HCT116 (cell line): Measurements from ENCODE around the gene PDPK1. TPM values are rescaled to one million over a fixed set of nuclear protein-coding genes. Genes with fewer than 3 reads are reported as not detected.

Source experiments
- ATAC-seq: fragments of 200-7000 bp; cut with Tn5 transposase; 2 replicates; pipeline ENCODE4 v1.9.1; 2020; ENCODE audit warnings: mild to moderate bottlenecking, moderate library complexity
- BruUV-seq: library from RNA; stranded (reverse); fragments of 400-500 nt; replicated peaks from 2 replicates; lab custom pipeline; 2021; lab: Mats Ljungman, UMichigan
- CTCF ChIA-PET: fragments of 300-600 bp; sonication (Branson Sonifier 250); formaldehyde crosslinking; loops from one replicate; lab custom pipeline; 2021; ENCODE audit warnings: antibody characterized with exemption; lab: Charles Lee
- POLR2A ChIA-PET: fragments of 300-600, 350-600 bp; sonication (Branson Sonifier 250); formaldehyde crosslinking; loops from one replicate; lab custom pipeline; 2021; ENCODE audit warnings: antibody characterized with exemption; lab: Charles Lee
- RAD21 ChIA-PET, 2 experiments: fragments of 300-600 bp; sonication (Branson Sonifier 250); formaldehyde crosslinking; loops; one replicate each; lab custom pipeline; 2023; ENCODE audit warnings: low total read pairs in 2 of 2; ENCODE audit not compliant: uncharacterized antibody in 2 of 2, unreplicated experiment in 2 of 2, low non-redundant PET in 1 of 2; lab: Charles Lee
- DNase-seq: peaks from one replicate; pipeline ENCODE4 v3.0.0-alpha.2; 2010; ENCODE audit warnings: low read depth, low spot score
- H2AFZ ChIP-seq: fragments of 200-600 bp; shearing (Covaris generic), sonication (generic); 2 replicates; pipeline ENCODE4 v1.6.1; 2017; ENCODE audit warnings: low read depth, mixed run types, mixed read lengths, antibody characterized with exemption, low read length; ENCODE audit not compliant: poor library complexity, severe bottlenecking
- H3K27ac ChIP-seq: 2 replicates; pipeline ENCODE4 v1.5.1; 2012; ENCODE audit warnings: low read depth, low read length
- H3K27me3 ChIP-seq: fragments of 200-600 bp; sonication (generic); 2 replicates; pipeline ENCODE4 v1.6.1; 2016; ENCODE audit warnings: mixed run types, low read length, mixed read lengths; ENCODE audit not compliant: insufficient read depth
- H3K36me3 ChIP-seq, 2 experiments: fragments of 200-500 bp in 1 of 2; fragments of 200-600 bp in 1 of 2; sonication (Bioruptor generic) in 1 of 2; sonication (generic) in 1 of 2; 2 replicates each; pipeline versions ENCODE4 v1.5.1 to v1.6.1; 2014 to 2016; ENCODE audit warnings: low read length in 2 of 2, inconsistent platforms in 1 of 2, mixed read lengths in 1 of 2, mixed run types in 1 of 2; ENCODE audit not compliant: insufficient read depth in 2 of 2, control insufficient read depth in 1 of 2
- H3K4me1 ChIP-seq, 2 experiments: fragments of 200-600 bp in 1 of 2; sonication (generic) in 1 of 2; 2 replicates each; pipeline versions ENCODE4 v1.5.1 to v1.6.1; 2012 to 2017; ENCODE audit warnings: low read length in 2 of 2, inconsistent platforms in 1 of 2, mild to moderate bottlenecking in 1 of 2, mixed read lengths in 1 of 2, mixed run types in 1 of 2, moderate library complexity in 1 of 2; ENCODE audit not compliant: insufficient read depth in 2 of 2, control insufficient read depth in 1 of 2
- H3K4me2 ChIP-seq: fragments of 200-600 bp; sonication (generic); 2 replicates; pipeline ENCODE4 v1.6.1; 2017; ENCODE audit warnings: mixed run types, low read length, mixed read lengths
- H3K4me3 ChIP-seq, 2 experiments: fragments of 200-600 bp in 1 of 2; sonication (generic) in 1 of 2; replicated peaks in 1 of 2; 2 replicates each; pipeline ENCODE4 v1.5.1; 2011 to 2016; ENCODE audit warnings: low read length in 2 of 2, control low read depth in 1 of 2, low read depth in 1 of 2, mild to moderate bottlenecking in 1 of 2, mixed read lengths in 1 of 2, mixed run types in 1 of 2
- H3K79me2 ChIP-seq: fragments of 200-600 bp; sonication (generic); 2 replicates; pipeline ENCODE4 v1.6.1; 2017; ENCODE audit warnings: mild to moderate bottlenecking, mixed run types, low read length, moderate library complexity, mixed read lengths; ENCODE audit not compliant: insufficient read depth
- H3K9ac ChIP-seq: fragments of 200-600 bp; sonication (generic); 2 replicates; pipeline ENCODE4 v1.6.1; 2016; ENCODE audit warnings: low read length, mixed read lengths
- H3K9me2 ChIP-seq: fragments of 200-600 bp; sonication (generic), shearing (Covaris generic); 2 replicates; pipeline ENCODE4 v1.6.1; 2017; ENCODE audit warnings: mixed run types, mild to moderate bottlenecking, moderate library complexity; ENCODE audit not compliant: insufficient read depth
- H3K9me3 ChIP-seq, 2 experiments: fragments of 200-500 bp in 1 of 2; fragments of 200-600 bp in 1 of 2; sonication (Bioruptor generic) in 1 of 2; sonication (generic) in 1 of 2; 2 replicates each; pipeline ENCODE4 v1.6.1; 2014 to 2017; ENCODE audit warnings: low read length in 2 of 2, mixed read lengths in 2 of 2, inconsistent platforms in 1 of 2, low read depth in 1 of 2, mild to moderate bottlenecking in 1 of 2, mixed run types in 1 of 2, moderate library complexity in 1 of 2; ENCODE audit not compliant: control insufficient read depth in 1 of 2, insufficient read depth in 1 of 2
- H4K20me1 ChIP-seq: fragments of 200-600 bp; sonication (generic), shearing (Covaris generic); 2 replicates; pipeline ENCODE4 v1.6.1; 2017; ENCODE audit warnings: mixed run types, mild to moderate bottlenecking, moderate library complexity; ENCODE audit not compliant: insufficient read depth
- CBX3 ChIP-seq: IDR thresholded peaks from 2 replicates; pipeline ENCODE4 v1.6.1; 2012; ENCODE audit warnings: low read depth
- CEBPB ChIP-seq: IDR thresholded peaks from 2 replicates; pipeline ENCODE4 v1.6.1; 2012; ENCODE audit warnings: low read depth
- CTCF ChIP-seq, 3 experiments: fragments of 200-600 bp in 1 of 3; sonication (generic) in 1 of 3; IDR thresholded peaks in 2 of 3; conservative IDR thresholded peaks in 1 of 3; 2 replicates each; pipeline ENCODE4 v1.5.1; 2012 to 2017; ENCODE audit warnings: low read depth in 2 of 3, low read length in 2 of 3, antibody characterized with exemption in 1 of 3, borderline replicate concordance in 1 of 3, control low read depth in 1 of 3, mild to moderate bottlenecking in 1 of 3, mixed read lengths in 1 of 3, mixed run types in 1 of 3, moderate library complexity in 1 of 3; ENCODE audit not compliant: insufficient read depth in 1 of 3
- EGR1 ChIP-seq: IDR thresholded peaks from 2 replicates; pipeline ENCODE4 v1.6.1; 2012; ENCODE audit warnings: low read depth
- ELF1 ChIP-seq: IDR thresholded peaks from 2 replicates; pipeline ENCODE4 v1.6.1; 2012; ENCODE audit warnings: low read depth, borderline replicate concordance
- EZH2phosphoT487 ChIP-seq: fragments of 200-600 bp; IDR thresholded peaks from 2 replicates; pipeline ENCODE4 v1.6.1; 2018; ENCODE audit warnings: antibody characterized with exemption, borderline replicate concordance
- FOSL1 ChIP-seq: IDR thresholded peaks from 2 replicates; pipeline ENCODE4 v1.6.1; 2012; ENCODE audit warnings: low read depth
- JUND ChIP-seq: IDR thresholded peaks from 2 replicates; pipeline ENCODE4 v1.6.1; 2012
- MAX ChIP-seq: IDR thresholded peaks from 2 replicates; pipeline ENCODE4 v1.6.1; 2012
- POLR2AphosphoS5 ChIP-seq: IDR thresholded peaks from 2 replicates; pipeline ENCODE4 v1.6.1; 2011; ENCODE audit warnings: mild to moderate bottlenecking, low read depth, low read length, moderate library complexity
- SIN3A ChIP-seq: IDR thresholded peaks from 2 replicates; pipeline ENCODE4 v1.6.1; 2012; ENCODE audit warnings: low read depth
- SP1 ChIP-seq: IDR thresholded peaks from 2 replicates; pipeline ENCODE4 v1.6.1; 2012; ENCODE audit warnings: low read depth
- ZNF274 ChIP-seq: fragments of 200-500 bp; sonication (Bioruptor generic); IDR thresholded peaks from 2 replicates; pipeline ENCODE4 v1.6.1; 2014; ENCODE audit warnings: mild to moderate bottlenecking, low read depth, low read length, inconsistent platforms
- intact Hi-C: fragments of 100-400 bp; cut with micrococcal nuclease; formaldehyde crosslinking; loops from 2 replicates; pipeline ENCODE4 v1.10.0; 2022
- total RNA-seq: library from RNA; stranded (reverse); gene quantifications from one replicate; pipeline ENCODE4 v1.2.1, GENCODE V29; 2021; ENCODE audit not compliant: unreplicated experiment
- TF ChIP-seq, protein P1 (sequence below): IDR thresholded peaks from 2 replicates; pipeline ENCODE4 v1.6.1; 2012
- TF ChIP-seq, protein P2 (sequence below): IDR thresholded peaks from 2 replicates; pipeline ENCODE4 v1.6.1; 2012; ENCODE audit warnings: low read depth

PDPK1 gene
- total RNA-seq, 1 experiment from 2014 or later: 36.1 TPM

GRCh38 chr16:2490190-2491105 is 47.4 kb upstream of the PDPK1 start:
- BruUV-seq: no TSS peak
- H3K36me3 ChIP-seq: no peaks in the 10 kb centered on the region; a peak in 1 of 4 replicates

DNA sequence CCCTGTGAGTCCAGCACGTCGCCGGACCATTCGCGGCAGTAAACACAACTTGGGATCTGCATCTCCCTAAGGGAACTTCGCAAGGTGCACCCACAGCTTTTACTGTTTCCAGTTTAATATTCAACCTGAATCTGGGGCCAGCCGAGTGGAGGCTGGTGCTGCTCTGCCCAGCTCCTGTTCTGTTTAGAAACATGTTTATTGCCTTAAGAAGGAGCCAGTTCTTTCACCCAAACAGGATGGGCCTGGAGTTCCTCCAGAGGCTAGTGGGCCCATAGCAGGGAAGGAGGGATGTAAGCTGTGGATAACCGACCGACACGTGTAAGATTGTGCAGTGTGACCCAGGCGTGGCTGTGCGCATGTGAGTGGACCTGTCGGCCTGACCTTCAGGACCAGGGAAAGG is 45.5 kb upstream of the PDPK1 start:
- Histone ChIP-seq H3K27ac (no peak overlapping the region), H3K4me1 (no peaks in the 10 kb centered on the region), H3K27me3 (no peaks in the 10 kb centered on the region), H2AFZ (no peak overlapping the region), H4K20me1 (no peaks in the 10 kb centered on the region), H3K9me3 (no peaks in the 10 kb centered on the region), H3K36me3 (no peaks in the 10 kb centered on the region; a peak in 1 of 4 replicates), H3K4me2 (no peak overlapping the region), H3K9ac (no peak overlapping the region), H3K9me2 (no peaks in the 10 kb centered on the region), H3K4me3 (no peak overlapping the region), H3K79me2 (peaks cover 17% of the 10 kb centered on the region; the same call in 1 of the 2 replicates)
- ChIA-PET POLR2A (no interaction called here), CTCF (no interaction called here), RAD21 (no interaction called here)
- intact Hi-C loops: no loop called here
- no TSS peak for BruUV-seq
- no peak for DNase-seq
- no peak for ATAC-seq
- TF ChIP-seq EGR1: no peak
- TF ChIP-seq SP1: no peak
- TF ChIP-seq, protein P1, sequence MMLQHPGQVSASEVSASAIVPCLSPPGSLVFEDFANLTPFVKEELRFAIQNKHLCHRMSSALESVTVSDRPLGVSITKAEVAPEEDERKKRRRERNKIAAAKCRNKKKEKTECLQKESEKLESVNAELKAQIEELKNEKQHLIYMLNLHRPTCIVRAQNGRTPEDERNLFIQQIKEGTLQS: no peak
- TF ChIP-seq MAX: no peak
- TF ChIP-seq, protein P2, sequence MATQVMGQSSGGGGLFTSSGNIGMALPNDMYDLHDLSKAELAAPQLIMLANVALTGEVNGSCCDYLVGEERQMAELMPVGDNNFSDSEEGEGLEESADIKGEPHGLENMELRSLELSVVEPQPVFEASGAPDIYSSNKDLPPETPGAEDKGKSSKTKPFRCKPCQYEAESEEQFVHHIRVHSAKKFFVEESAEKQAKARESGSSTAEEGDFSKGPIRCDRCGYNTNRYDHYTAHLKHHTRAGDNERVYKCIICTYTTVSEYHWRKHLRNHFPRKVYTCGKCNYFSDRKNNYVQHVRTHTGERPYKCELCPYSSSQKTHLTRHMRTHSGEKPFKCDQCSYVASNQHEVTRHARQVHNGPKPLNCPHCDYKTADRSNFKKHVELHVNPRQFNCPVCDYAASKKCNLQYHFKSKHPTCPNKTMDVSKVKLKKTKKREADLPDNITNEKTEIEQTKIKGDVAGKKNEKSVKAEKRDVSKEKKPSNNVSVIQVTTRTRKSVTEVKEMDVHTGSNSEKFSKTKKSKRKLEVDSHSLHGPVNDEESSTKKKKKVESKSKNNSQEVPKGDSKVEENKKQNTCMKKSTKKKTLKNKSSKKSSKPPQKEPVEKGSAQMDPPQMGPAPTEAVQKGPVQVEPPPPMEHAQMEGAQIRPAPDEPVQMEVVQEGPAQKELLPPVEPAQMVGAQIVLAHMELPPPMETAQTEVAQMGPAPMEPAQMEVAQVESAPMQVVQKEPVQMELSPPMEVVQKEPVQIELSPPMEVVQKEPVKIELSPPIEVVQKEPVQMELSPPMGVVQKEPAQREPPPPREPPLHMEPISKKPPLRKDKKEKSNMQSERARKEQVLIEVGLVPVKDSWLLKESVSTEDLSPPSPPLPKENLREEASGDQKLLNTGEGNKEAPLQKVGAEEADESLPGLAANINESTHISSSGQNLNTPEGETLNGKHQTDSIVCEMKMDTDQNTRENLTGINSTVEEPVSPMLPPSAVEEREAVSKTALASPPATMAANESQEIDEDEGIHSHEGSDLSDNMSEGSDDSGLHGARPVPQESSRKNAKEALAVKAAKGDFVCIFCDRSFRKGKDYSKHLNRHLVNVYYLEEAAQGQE: no peak
- no peak for TF ChIP-seq JUND
- no peak for TF ChIP-seq CEBPB
- TF ChIP-seq EZH2phosphoT487: no peak
- no peak for TF ChIP-seq CBX3
- no peak for TF ChIP-seq ZNF274
- TF ChIP-seq SIN3A: no peak
- no peak for TF ChIP-seq POLR2AphosphoS5
- TF ChIP-seq CTCF (IDR thresholded peaks at IDR 0.05 in 2 of 3, conservative IDR thresholded peaks at IDR 0.05 in 1 of 3; ENCODE audit: borderline replicate concordance in 1 of 3, insufficient read depth in 1 of 3, low read depth in 2 of 3, low read length in 2 of 3): no peak

More at GRCh38 chr16:2490190-2491105, 47.4 kb upstream of the PDPK1 start:
- ChIA-PET POLR2A (no interaction called here), CTCF (no interaction called here), RAD21 (no interaction called here)
- intact Hi-C loops: no loop called here
- H3K79me2 ChIP-seq: peaks cover 17% of the 10 kb centered on the region; the same call in 1 of the 2 replicates
- no peaks in the 10 kb centered on the region for H3K9me3 ChIP-seq
- H2AFZ ChIP-seq: no peak overlapping the region
- no peaks in the 10 kb centered on the region for H3K27me3 ChIP-seq
- ATAC-seq (no peak), DNase-seq (no peak)
- H3K4me1 ChIP-seq: no peaks in the 10 kb centered on the region
- H3K9me2 ChIP-seq: no peaks in the 10 kb centered on the region
- H3K4me2 ChIP-seq: no peak overlapping the region
- H3K4me3 ChIP-seq: no peak overlapping the region
- H4K20me1 ChIP-seq: no peaks in the 10 kb centered on the region
- H3K27ac ChIP-seq: no peak overlapping the region
- no peak overlapping the region for H3K9ac ChIP-seq
- TF ChIP-seq ZNF274 (no peak), FOSL1 (no peak), ELF1 (no peak)
- TF ChIP-seq, all 23 proteins: peak for 0
